SK-N-SH treated with all-trans-retinoic acid at 6 μM for 48 hours (cell line): ENCODE results near the gene CD300LF.

Source experiments
- ATAC-seq: fragments of 200-7000 bp; cut with Tn5 transposase; 3 replicates; pipeline ENCODE4 v1.9.1; 2020; ENCODE audit warnings: mild to moderate bottlenecking, moderate library complexity
- ARNTL ChIP-seq: fragments of 450-650 bp; formaldehyde crosslinking; IDR thresholded peaks from 2 replicates; pipeline ENCODE4 v1.5.0; 2020; ENCODE audit warnings: low read depth, mild to moderate bottlenecking, moderate library complexity, borderline replicate concordance
- BACH2 ChIP-seq: fragments of 250-450 bp; sonication (Bioruptor Pico); IDR thresholded peaks from 2 replicates; pipeline ENCODE4 v1.9.0; 2021; ENCODE audit warnings: mild to moderate bottlenecking, borderline replicate concordance
- CREB5 ChIP-seq: fragments of 250-450 bp; sonication (Bioruptor Pico); IDR thresholded peaks from 2 replicates; pipeline ENCODE4 v1.5.1; 2020; ENCODE audit warnings: low read depth, mild to moderate bottlenecking, moderate library complexity
- CSRNP3 ChIP-seq: fragments of 250-450 bp; sonication (Bioruptor Pico); IDR thresholded peaks from 2 replicates; pipeline ENCODE4 v1.5.1; 2021; ENCODE audit warnings: mild to moderate bottlenecking, moderate library complexity
- ESRRG ChIP-seq: fragments of 250-450 bp; sonication (Bioruptor Pico); IDR thresholded peaks from 2 replicates; pipeline ENCODE4 v1.6.1; 2021; ENCODE audit warnings: mild to moderate bottlenecking
- GLIS3 ChIP-seq: fragments of 250-450 bp; sonication (Bioruptor Pico); IDR thresholded peaks from 2 replicates; pipeline ENCODE4 v1.5.0; 2020; ENCODE audit warnings: mild to moderate bottlenecking, moderate library complexity
- ISL1 ChIP-seq: fragments of 250-450 bp; sonication (Bioruptor Pico); IDR thresholded peaks from 2 replicates; pipeline ENCODE4 v2.1.2; 2022; ENCODE audit warnings: mild to moderate bottlenecking, moderate library complexity
- OSR1 ChIP-seq: fragments of 250-450 bp; sonication (Bioruptor Pico); IDR thresholded peaks from 2 replicates; pipeline ENCODE4 v1.8.0; 2022; ENCODE audit warnings: moderate library complexity, mild to moderate bottlenecking, inconsistent platforms
- PATZ1 ChIP-seq: fragments of 250-450 bp; sonication (Bioruptor Pico); IDR thresholded peaks from 2 replicates; pipeline ENCODE4 v1.8.0; 2020; ENCODE audit warnings: mild to moderate bottlenecking, moderate library complexity, borderline replicate concordance
- POU6F1 ChIP-seq: fragments of 250-450 bp; sonication (Bioruptor Pico); IDR thresholded peaks from 2 replicates; pipeline ENCODE4 v1.8.0; 2021; ENCODE audit warnings: low read depth, mild to moderate bottlenecking, moderate library complexity, borderline replicate concordance
- PPARA ChIP-seq: fragments of 250-450 bp; sonication (Bioruptor Pico); IDR thresholded peaks from 2 replicates; pipeline ENCODE4 v1.5.0; 2020; ENCODE audit warnings: mild to moderate bottlenecking, borderline replicate concordance
- RARB ChIP-seq: fragments of 250-450 bp; sonication (Bioruptor Pico); IDR thresholded peaks from 2 replicates; pipeline ENCODE4 v1.8.0; 2021; ENCODE audit warnings: mild to moderate bottlenecking, moderate library complexity
- SNAI2 ChIP-seq: fragments of 250-450 bp; sonication (Bioruptor Pico); IDR thresholded peaks from 2 replicates; pipeline ENCODE4 v1.5.0; 2020; ENCODE audit warnings: mild to moderate bottlenecking, moderate library complexity
- TCF4 ChIP-seq: fragments of 250-450 bp; sonication (Bioruptor Pico); IDR thresholded peaks from 2 replicates; pipeline ENCODE4 v1.8.0; 2021; ENCODE audit warnings: mild to moderate bottlenecking, moderate library complexity, borderline replicate concordance
- TOX ChIP-seq: fragments of 250-450 bp; sonication (Bioruptor Pico); IDR thresholded peaks from 2 replicates; pipeline ENCODE4 v1.8.0; 2021; ENCODE audit warnings: mild to moderate bottlenecking, moderate library complexity, borderline replicate concordance
- TSHZ2 ChIP-seq: fragments of 250-450 bp; sonication (Bioruptor Pico); IDR thresholded peaks from 2 replicates; pipeline ENCODE4 v1.5.0; 2020; ENCODE audit warnings: mild to moderate bottlenecking, moderate library complexity
- ZC3H10 ChIP-seq: fragments of 250-450 bp; sonication (Bioruptor Pico); IDR thresholded peaks from 2 replicates; pipeline ENCODE4 v1.5.1; 2021; ENCODE audit warnings: mild to moderate bottlenecking, moderate library complexity
- ZFP3 ChIP-seq: fragments of 250-450 bp; sonication (Bioruptor Pico); IDR thresholded peaks from 2 replicates; pipeline ENCODE4 v1.5.0; 2020; ENCODE audit warnings: mild to moderate bottlenecking, moderate library complexity
- ZFP30 ChIP-seq: fragments of 450-650 bp; formaldehyde crosslinking; IDR thresholded peaks from 2 replicates; pipeline ENCODE4 v1.5.0; 2022; ENCODE audit warnings: mild to moderate bottlenecking, moderate library complexity
- ZNF565 ChIP-seq: fragments of 450-650 bp; formaldehyde crosslinking; conservative IDR thresholded peaks from 2 replicates; pipeline ENCODE4 v1.5.0; 2020; ENCODE audit warnings: low read depth, mild to moderate bottlenecking, moderate library complexity
- ZNF70 ChIP-seq: fragments of 450-650 bp; formaldehyde crosslinking; IDR thresholded peaks from 2 replicates; pipeline ENCODE4 v1.5.0; 2020; ENCODE audit warnings: mild to moderate bottlenecking, moderate library complexity

Gene CD300LF

GRCh38 chr17:74682028-74682427 is 30.7 kb downstream of the CD300LF start:
- no peak for ATAC-seq
- no peak for TF ChIP-seq ZC3H10 (CRISPR knock-in tag)

GRCh38 chr17:74680941-74681340 is 31.8 kb downstream of the CD300LF start:
- TF ChIP-seq ISL1 (CRISPR knock-in tag) (no peak), ZNF70 (CRISPR knock-in tag) (no peak), PATZ1 (CRISPR knock-in tag) (no peak), GLIS3 (CRISPR knock-in tag) (no peak), ZFP3 (CRISPR knock-in tag) (no peak), OSR1 (no peak), CSRNP3 (no peak), ZNF565 (no peak), ARNTL (CRISPR knock-in tag) (no peak), RARB (CRISPR knock-in tag) (no peak), TCF4 (CRISPR knock-in tag) (no peak), BACH2 (CRISPR knock-in tag) (no peak), ZFP30 (CRISPR knock-in tag) (no peak), CREB5 (CRISPR knock-in tag) (no peak), POU6F1 (no peak), SNAI2 (CRISPR knock-in tag) (no peak), TSHZ2 (no peak), TOX (CRISPR knock-in tag) (no peak)
- ATAC-seq = no peak

GRCh38 chr17:74680213-74680612 is 32.5 kb downstream of the CD300LF start:
- no peak for ATAC-seq
- TF ChIP-seq CSRNP3 (no peak), RARB (CRISPR knock-in tag) (no peak), CREB5 (CRISPR knock-in tag) (no peak), GLIS3 (CRISPR knock-in tag) (no peak), ZNF565 (no peak), OSR1 (no peak), TCF4 (CRISPR knock-in tag) (no peak), TOX (CRISPR knock-in tag) (no peak), TSHZ2 (no peak), PATZ1 (CRISPR knock-in tag) (no peak), PPARA (CRISPR knock-in tag) (no peak), ESRRG (no peak)
